HG02588 (cell line): Measurements from ENCODE around the gene PPP3CA.

Source experiments
- ATAC-seq: cut with Tn5 transposase; IDR thresholded peaks from one replicate; pipeline ENCODE4 v1.9.1; 2021; ENCODE audit warnings: mild to moderate bottlenecking, moderate library complexity; ENCODE audit not compliant: unreplicated experiment

Gene PPP3CA

DNA sequence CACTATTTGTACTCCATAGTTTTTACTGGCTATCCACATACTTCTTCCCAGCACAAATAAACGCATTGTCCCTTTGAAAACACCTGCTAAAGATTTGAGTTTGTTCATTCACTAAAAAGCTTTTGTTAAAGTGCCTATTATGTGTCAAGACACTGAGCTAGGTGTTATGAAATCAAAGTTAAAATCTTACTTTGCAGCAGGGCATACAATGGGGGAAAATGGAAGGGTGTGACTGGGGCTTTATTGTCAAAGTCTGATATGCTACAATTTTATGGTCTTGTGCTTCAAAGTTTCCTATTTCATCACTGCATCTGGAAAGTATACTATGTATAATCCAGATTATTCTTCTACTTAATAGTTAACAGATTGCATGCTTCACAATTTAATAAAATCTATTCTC, 128.4 kb downstream of the PPP3CA start:
- ATAC-seq = no peak

- no peak for ATAC-seq
Measured at GRCh38 chr4:101218346-101218745, 129.0 kb downstream of the PPP3CA start.

DNA sequence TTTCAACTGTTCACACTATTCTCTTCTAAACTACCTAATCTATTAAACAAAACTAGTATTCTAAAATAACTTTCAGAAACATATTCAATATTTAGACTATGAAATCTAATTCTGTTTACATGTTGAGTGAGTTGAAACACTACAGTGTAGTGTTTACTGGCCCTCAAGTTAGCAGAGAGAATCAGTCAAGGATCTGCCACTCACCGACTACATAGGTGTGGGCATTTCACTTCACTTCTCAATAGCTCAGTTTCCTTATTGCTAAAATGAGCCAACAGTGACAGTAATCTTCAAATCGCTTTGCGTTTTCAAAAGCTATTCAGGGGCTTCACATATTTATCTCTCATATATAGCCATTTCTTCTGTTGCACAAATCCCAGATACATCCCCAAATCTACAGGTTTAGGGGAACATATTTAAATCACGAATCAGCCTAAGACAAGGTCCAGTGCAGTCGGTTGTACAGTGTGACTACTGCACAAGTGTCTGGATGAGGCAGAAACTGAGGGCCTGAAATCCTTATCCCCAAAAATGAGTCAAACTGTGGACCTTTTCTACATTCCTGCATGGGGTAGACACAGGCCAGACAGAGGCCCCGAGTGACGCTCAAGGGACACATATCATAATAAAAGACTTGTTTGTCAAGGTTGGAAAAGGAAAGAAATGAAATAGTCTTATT, 129.8 kb downstream of the PPP3CA start:
- no peak for ATAC-seq

- no peak for ATAC-seq
Measured at GRCh38 chr4:101211146-101211553, 136.2 kb downstream of the PPP3CA start.

- ATAC-seq = no peak
Measured at GRCh38 chr4:101210331-101210730, 137.0 kb downstream of the PPP3CA start.

- no peak for ATAC-seq
Measured at GRCh38 chr4:101208171-101208570, 139.2 kb downstream of the PPP3CA start.

DNA sequence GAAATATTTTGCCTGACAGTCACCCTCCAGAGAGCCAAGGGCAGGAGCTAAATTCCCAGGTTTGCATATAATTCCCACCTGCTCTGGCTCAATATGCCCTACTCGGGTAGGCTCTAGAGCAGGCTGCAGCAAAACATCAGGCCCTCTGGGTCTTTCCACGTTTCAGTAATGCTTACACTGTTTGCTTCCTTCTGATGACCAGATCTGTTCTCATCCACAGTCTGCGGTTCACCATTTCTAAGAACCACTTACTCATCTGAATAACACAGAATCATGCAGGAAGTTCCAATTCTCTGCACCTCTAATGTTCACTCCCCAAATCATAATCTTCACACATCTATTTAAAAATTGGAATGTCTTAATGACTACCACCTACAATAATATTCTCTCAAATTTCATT, 141.4 kb downstream of the PPP3CA start:
- ATAC-seq = peak; percentile 96

GRCh38 chr4:101201421-101201820, 145.9 kb downstream of the PPP3CA start:
- ATAC-seq = no peak

GRCh38 chr4:101200561-101200960, 146.8 kb downstream of the PPP3CA start:
- ATAC-seq = no peak

- no peak for ATAC-seq
Measured at GRCh38 chr4:101199507-101200285, 147.6 kb downstream of the PPP3CA start.

GRCh38 chr4:101198682-101199339, 148.5 kb downstream of the PPP3CA start:
- no peak for ATAC-seq

GRCh38 chr4:101197350-101197749, 150.0 kb downstream of the PPP3CA start:
- ATAC-seq = no peak

DNA sequence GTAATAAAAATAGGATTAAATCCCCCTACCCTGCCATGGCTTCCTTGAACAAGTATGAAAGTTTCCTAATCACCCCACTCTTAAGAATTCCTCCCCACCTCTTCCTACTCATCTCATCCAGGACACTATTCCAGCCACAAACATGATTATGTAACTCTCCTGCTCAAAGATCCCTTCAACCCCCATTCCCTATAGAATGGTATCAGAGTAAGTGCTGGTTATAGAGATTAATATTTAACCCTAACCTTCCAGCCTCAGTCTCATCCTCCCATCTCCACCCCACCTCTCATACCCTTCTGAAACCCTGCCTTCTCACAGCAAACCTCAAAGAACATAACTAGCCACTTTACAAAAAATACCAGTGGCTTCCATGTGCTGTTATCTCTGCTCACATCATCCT, 155.1 kb downstream of the PPP3CA start:
- ATAC-seq = no peak

DNA sequence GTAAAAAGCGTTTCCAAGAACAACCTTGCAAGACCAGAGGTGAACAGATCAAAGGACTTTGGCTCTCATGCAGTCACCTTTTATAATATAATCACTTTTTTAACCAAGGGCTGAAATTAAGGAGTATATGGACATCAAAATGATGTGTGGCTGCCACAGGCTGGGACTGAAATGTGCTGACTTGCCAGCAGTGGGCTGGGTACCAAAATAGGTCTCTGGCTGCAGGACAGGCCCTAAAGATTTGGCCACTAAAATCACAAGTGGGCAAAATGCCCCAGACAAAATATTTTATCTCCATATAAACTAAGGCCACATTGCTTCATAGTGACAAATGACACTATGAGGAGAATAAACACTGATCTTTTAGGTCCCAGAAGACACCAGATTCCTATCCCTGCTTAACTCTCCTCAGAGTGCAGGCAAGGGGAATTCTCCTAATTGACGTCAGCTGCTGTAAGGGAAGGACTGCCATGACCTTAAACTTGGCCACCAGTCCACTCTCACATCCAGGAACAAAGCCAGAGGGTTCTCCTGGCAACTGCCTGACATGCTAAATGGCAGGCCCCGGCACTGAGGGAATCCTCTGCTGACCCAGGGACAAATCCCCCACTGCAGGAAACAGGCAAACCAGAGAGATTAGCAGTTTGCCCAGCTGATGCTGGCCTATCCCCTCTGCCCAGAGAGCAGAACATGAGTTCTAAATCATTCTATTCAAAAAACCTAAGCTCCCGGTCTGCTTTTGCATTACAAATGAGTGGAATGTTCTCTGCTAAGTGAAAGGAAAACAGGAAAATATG, 155.8 kb downstream of the PPP3CA start:
- ATAC-seq = no peak

- no peak for ATAC-seq
Measured at GRCh38 chr4:101190751-101191150, 156.6 kb downstream of the PPP3CA start.

GRCh38 chr4:101188906-101189305, 158.4 kb downstream of the PPP3CA start:
- ATAC-seq = no peak

DNA sequence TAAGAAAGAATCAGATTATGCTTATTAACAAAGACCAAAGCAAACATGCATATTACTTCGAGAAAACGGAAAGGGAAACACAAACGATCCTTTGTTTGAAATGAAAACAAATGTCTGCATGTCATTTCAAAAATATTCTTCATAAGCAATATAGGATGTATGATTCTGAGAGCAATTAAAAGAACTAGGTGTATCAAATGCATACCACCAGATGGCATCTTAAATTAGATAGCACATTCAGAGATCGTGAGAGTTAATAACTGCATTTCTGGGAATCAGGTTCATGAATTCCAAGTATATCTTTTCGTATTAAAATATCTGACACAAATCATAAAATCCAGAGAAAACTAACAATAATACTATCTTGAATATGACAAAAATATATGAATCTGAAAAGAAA, 159.5 kb downstream of the PPP3CA start:
- no peak for ATAC-seq

- no peak for ATAC-seq
Measured at GRCh38 chr4:101186567-101187184, 160.7 kb downstream of the PPP3CA start.

- no peak for ATAC-seq
Measured at GRCh38 chr4:101184668-101185067, 162.7 kb downstream of the PPP3CA start.

DNA sequence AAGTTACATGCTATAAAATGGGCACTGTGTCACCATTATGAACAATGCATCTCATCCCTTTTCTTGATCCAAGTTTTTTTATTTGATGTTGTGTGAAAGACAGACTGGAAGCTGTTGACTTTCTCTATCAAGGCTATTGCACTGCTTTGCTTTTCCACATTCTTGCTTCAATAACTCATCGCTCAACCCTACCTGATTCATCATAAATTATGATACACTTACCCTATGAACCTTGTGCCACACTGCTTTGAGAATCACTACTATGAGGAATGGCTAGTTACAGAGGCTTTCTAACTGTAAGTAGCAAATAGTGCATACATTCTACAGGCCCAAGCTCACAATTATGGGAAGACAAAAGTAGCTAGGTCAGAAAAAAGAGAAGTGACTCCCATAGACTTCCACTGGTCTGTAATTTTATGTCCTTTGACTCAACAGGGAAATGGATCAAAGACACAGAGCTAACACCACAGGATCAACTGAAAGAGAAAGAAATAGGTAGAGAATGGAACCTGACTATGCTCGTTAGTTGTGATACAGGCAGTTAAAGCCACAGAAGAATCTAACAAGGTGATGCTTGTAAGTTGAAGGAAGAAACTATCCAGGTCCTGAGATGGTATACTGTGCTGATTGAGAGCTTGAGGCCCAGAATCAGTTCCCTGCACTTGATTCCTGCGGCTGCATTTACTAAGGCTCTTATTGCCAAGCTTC, 163.5 kb downstream of the PPP3CA start:
- ATAC-seq = no peak
